ENCODE data around the gene TOMM6.

TOMM6 gene

DNA sequence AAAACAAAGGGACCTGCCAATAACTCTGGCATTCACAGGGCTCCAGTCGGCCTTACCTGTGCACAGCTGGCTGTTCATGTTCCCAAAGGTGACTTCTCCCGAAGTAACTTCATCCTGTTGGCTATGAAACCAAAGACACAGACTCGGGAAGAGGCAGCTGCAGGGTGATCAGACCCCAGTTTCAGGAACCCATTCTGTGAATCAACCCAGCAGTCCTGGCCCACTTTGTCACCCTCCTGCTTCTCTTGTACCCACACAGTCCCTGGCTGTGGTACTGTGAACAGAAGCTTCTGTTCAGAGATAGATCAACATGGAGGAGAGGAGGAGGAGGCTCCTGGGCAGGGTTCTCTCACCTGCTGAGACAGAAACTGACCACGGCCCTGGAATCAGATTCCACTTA is 31.6 kb upstream of the TOMM6 start:
- TF ChIP-seq, protein P1, sequence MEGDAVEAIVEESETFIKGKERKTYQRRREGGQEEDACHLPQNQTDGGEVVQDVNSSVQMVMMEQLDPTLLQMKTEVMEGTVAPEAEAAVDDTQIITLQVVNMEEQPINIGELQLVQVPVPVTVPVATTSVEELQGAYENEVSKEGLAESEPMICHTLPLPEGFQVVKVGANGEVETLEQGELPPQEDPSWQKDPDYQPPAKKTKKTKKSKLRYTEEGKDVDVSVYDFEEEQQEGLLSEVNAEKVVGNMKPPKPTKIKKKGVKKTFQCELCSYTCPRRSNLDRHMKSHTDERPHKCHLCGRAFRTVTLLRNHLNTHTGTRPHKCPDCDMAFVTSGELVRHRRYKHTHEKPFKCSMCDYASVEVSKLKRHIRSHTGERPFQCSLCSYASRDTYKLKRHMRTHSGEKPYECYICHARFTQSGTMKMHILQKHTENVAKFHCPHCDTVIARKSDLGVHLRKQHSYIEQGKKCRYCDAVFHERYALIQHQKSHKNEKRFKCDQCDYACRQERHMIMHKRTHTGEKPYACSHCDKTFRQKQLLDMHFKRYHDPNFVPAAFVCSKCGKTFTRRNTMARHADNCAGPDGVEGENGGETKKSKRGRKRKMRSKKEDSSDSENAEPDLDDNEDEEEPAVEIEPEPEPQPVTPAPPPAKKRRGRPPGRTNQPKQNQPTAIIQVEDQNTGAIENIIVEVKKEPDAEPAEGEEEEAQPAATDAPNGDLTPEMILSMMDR (IDR thresholded peaks at IDR 0.05; ENCODE audit: low read depth, low read length), result no peak
- no peak for DNase-seq (ENCODE audit: low read depth in 2 of 2)
- no peak overlapping the region for H3K4me3 ChIP-seq (replicated peaks in 1 of 2; ENCODE audit: low read depth in 2 of 2, low read length in 2 of 2)

DNA sequence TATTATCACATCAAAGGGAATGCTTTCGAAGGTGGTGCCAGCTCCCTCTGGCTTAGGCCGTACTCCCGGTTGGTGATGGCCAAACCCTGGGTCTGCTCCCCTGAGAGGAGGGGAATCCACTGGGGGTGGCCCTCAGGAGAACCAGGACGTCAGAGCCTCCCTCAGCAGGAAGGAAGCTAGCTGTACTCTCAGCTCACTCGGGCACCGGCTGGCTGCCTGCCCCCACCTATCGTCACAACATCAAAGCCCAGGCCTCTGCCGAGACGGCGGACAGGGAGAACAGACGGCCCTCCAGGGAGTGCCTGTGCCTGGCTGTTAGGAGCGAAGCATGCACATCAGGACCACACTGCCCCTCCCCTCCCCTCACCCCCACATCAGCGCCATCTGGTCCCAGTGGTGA is 31.1 kb upstream of the TOMM6 start:
- no peak for DNase-seq (ENCODE audit: low read depth in 2 of 2)
- H3K4me3 ChIP-seq (replicated peaks in 1 of 2; ENCODE audit: low read depth in 2 of 2, low read length in 2 of 2), result no peak overlapping the region
- TF ChIP-seq, protein P1 (IDR thresholded peaks at IDR 0.05; ENCODE audit: low read depth, low read length), result no peak

DNA sequence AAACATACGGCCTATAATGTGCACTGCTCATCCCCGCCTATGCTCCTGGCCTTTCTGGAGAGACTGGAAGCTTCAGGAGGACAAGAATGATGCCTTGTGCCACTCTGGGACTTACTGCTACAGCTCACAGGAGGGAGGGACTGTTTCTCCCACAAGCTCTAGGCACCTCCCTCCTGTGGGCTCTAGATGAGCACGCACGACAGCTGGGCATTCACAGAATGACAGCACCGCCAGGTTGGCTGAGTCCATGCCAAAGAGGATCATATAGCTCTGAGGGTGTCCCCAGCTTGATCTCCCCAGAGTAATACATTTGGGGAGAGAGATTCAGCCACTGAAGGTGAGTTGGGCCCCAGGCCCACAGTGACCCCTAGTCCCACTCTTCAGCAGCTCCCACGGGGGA is 30.2 kb upstream of the TOMM6 start:
- no peak for DNase-seq (ENCODE audit: low read depth in 2 of 2)
- H3K4me3 ChIP-seq (replicated peaks in 1 of 2; ENCODE audit: low read depth in 2 of 2, low read length in 2 of 2), result no peak overlapping the region
- TF ChIP-seq, protein P1 (IDR thresholded peaks at IDR 0.05; ENCODE audit: low read depth, low read length), result no peak

DNA sequence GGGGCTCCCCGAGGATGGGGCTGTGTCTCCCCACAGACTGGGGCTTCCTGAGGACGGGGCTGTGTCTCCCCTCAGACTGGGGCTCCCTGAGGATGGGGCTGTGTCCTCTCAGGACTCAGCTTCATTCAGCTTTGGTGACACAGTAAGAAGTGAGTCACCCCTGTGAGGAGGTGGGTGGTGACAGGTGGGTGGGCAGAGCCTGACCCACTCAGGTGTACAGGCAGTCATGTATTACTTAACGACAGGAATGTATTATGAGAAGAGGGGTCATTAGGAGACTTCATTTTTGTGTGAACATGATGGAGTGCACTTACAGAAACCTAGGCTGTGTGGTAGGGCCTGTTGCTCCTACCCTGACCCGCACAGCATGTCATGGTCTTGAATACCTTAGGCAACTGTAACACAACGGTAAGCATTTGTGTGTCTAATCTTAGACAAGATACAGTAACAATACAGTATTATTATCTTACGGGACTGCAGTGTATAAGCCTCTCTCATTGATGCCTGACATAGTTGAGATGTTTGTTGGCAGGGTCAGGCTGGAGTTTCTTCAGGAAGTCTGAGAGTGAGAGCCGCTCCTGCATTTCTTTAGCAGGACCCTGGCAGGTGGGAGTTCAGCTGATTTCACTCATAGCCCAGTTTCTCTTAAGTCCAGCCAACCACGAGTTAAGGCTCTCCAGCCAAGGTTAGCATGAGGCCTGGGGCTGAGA is 29.4 kb upstream of the TOMM6 start:
- DNase-seq (ENCODE audit: low read depth in 2 of 2), result no peak
- TF ChIP-seq, protein P1 (IDR thresholded peaks at IDR 0.05; ENCODE audit: low read depth, low read length), result no peak
- no peak overlapping the region for H3K4me3 ChIP-seq (replicated peaks in 1 of 2; ENCODE audit: low read depth in 2 of 2, low read length in 2 of 2)

DNA sequence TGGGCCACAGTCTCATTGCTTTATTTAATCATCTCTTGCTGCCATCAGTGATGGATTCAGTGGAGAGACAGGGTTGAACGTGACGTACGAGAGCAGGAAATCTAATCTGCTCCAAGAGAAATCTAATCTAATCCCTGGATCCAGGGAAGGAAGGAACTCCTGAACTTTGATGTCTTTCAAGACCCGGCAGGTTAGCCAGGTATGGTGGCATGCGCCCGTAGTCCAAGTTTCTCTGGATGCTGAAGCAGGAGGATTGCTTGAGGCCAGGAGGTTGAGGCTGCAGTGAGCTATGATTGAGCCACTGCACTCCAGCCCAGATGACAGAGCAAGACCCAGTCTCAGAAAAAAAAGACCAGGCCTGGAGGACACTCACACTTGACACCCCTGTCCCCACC is 28.9 kb upstream of the TOMM6 start:
- DNase-seq (ENCODE audit: low read depth in 2 of 2), result no peak
- H3K4me3 ChIP-seq (replicated peaks in 1 of 2; ENCODE audit: low read depth in 2 of 2, low read length in 2 of 2), result no peak overlapping the region
- TF ChIP-seq, protein P1 (IDR thresholded peaks at IDR 0.05; ENCODE audit: low read depth, low read length), result no peak

DNA sequence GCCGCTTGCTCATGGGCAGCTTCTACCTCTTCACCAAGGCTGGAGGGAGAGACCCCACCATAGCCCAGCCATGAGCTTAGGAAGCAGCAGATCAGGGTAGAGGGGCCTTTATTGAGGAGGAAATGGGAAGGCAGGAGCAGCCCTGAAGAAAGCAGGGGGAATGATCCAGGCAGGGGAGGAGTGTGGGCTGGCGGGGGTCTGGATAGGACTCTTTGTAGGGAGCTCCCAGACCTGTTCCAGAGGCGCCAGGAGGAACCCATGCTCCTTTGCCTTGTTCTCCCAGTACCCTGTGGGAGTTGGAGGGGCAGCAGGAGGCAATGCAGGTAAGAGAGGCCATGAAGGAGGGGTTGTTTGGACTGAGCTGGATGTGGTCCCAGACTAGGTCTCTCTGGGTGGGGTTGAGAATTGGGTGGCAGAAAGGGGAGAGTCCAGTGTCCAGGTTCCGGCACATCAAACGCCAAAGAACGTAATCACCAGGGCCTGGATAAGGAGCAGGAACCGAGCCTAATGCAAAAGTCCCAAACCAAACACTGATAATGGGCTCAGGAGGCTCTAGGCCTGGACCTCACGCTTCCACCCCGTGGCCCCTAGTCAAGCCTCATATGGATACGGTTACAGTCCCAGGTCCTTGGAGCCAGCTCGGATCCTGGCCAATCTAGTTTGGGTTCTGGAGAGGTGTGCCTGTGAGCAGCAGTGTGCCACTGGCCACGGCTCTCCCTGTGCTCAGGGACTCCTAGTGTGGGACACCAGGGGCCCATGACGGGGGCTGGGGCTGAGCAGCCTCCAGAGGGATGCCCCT is 28.2 kb upstream of the TOMM6 start:
- TF ChIP-seq, protein P1 (IDR thresholded peaks at IDR 0.05; ENCODE audit: low read depth, low read length), result no peak
- H3K4me3 ChIP-seq (replicated peaks in 1 of 2; ENCODE audit: low read depth in 2 of 2, low read length in 2 of 2), result no peak overlapping the region
- DNase-seq (ENCODE audit: low read depth in 2 of 2), result no peak
